ENCODE results near the gene NLRP9. TPM values are rescaled to one million over a fixed set of nuclear protein-coding genes. Genes with fewer than 3 reads are reported as not detected.

The NLRP9 gene
- not detected in 2 replicates for total RNA-seq (2021; fragmentation: NEBNext Ultra II Directional; extraction: Animal tissue kit (Norgen Biotek cat#: 25700))
- not detected in 2 replicates for polyA plus RNA-seq (2011; rRNA removed)
- not detected for polyA plus RNA-seq (2011; cell fraction: cytosol; rRNA removed)
- not detected for polyA plus RNA-seq (2011; cell fraction: nucleus; rRNA removed)
- not detected in 4 replicates for polyA plus RNA-seq (2012, experiment 1 of 2)
- polyA plus RNA-seq (2012, experiment 2 of 2): not detected
- not detected for polyA plus RNA-seq (2013, experiment 1 of 2)
- polyA plus RNA-seq (2013, experiment 2 of 2): not detected
- polyA minus RNA-seq (2011; rRNA and poly(A)+ RNA removed): not detected in 2 replicates
- not detected for polyA minus RNA-seq (2011; cell fraction: cytosol; rRNA and poly(A)+ RNA removed)
- polyA minus RNA-seq (2011; cell fraction: nucleus; rRNA and poly(A)+ RNA removed): not detected
- long read RNA-seq, experiment 1: 0 reads
- long read RNA-seq, experiment 2: 0 reads

DNA sequence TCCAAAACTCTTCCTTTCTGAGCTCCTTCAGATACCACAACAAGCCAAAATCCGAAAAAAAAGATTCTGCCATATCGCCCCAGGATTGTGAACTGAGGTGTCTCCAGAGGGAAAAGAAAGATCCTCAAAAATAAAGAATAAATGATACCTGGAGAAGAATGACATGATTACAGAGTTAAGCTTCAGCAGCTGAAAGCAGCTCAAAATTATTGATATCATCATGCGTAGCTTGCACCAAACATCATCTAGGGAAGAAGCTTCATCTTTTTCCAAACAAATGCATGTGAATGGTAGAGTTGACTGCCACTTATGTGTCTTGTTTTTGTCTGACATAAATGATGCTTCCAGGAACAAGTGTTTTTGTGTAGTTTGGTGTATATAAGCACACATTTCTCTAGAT is at the start of gene NLRP9:
Gene NLRP9, minus strand, starts transcription at position 101 of the 400 bp plus-strand sequence. Its CDS starts 28 bp downstream, at position 73.
- Histone ChIP-seq H2BK5ac (ENCODE audit: low read depth, low read length) (no peak within 1 kb of the TSS), H2AFZ (ENCODE audit: low read length) (no peak within 1 kb of the TSS), H3K9me3 (ENCODE audit: insufficient read depth in 2 of 2, low read depth in 1 of 2, low read length in 1 of 2) (peaks cover 42 to 68% of the 10 kb centered on the region in 2 experiments), H3K23me2 (ENCODE audit: low read depth, low read length) (no peaks in the 10 kb centered on the region), H4K8ac (ENCODE audit: extremely low read depth, insufficient read depth, low read length) (no peak within 1 kb of the TSS), H3K18ac (ENCODE audit: extremely low read depth, low read length) (no peak within 1 kb of the TSS), H4K91ac (replicated peaks; ENCODE audit: insufficient read length, low read length) (no peak within 1 kb of the TSS), H3K23ac (ENCODE audit: insufficient read length) (no peak within 1 kb of the TSS), H3K79me2 (ENCODE audit: control insufficient read depth in 1 of 2, insufficient read depth in 2 of 2, low read length in 2 of 2) (no peaks in the 10 kb centered on the region), H3K79me1 (ENCODE audit: low read depth, low read length) (no peaks in the 10 kb centered on the region), H2BK15ac (ENCODE audit: low read length) (no peak within 1 kb of the TSS), H3K56ac (replicated peaks; ENCODE audit: insufficient read length, low read depth, low read length) (no peak within 1 kb of the TSS), H2AK5ac (ENCODE audit: low read depth, low read length) (no peak within 1 kb of the TSS), H3K4me1 (replicated peaks in 1 of 4; ENCODE audit: control insufficient read depth in 3 of 4, insufficient read depth in 4 of 4, low read length in 3 of 4) (no peaks in the 10 kb centered on the region), H3K14ac (ENCODE audit: insufficient read length) (no peak within 1 kb of the TSS), H2BK12ac (ENCODE audit: low read depth, low read length) (no peak within 1 kb of the TSS), H3K4me2 (ENCODE audit: insufficient read depth in 1 of 2, low read depth in 2 of 2, low read length in 2 of 2) (no peak within 1 kb of the TSS), H2BK20ac (ENCODE audit: low read length) (no peak within 1 kb of the TSS), H4K5ac (ENCODE audit: insufficient read length, low read depth, low read length) (no peak within 1 kb of the TSS), H3K9ac (replicated peaks in 1 of 4; ENCODE audit: extremely low read depth in 1 of 4, low read depth in 3 of 4, low read length in 3 of 4) (no peak within 1 kb of the TSS), H2BK120ac (replicated peaks; ENCODE audit: low read depth, low read length) (no peak within 1 kb of the TSS), H3K27ac (ENCODE audit: low read depth, low read length) (no peak within 1 kb of the TSS), H3K4me3 (ENCODE audit: extremely low read depth in 1 of 4, insufficient read depth in 2 of 4, low read depth in 3 of 4, low read length in 4 of 4) (no peak within 1 kb of the TSS), H3K27me3 (replicated peaks in 1 of 4; ENCODE audit: control insufficient read depth in 3 of 4, extremely low read depth in 1 of 4, insufficient read depth in 3 of 4, low read length in 3 of 4) (no peaks in the 10 kb centered on the region), H3K4ac (replicated peaks; ENCODE audit: insufficient read length, low read depth, low read length) (no peak within 1 kb of the TSS), H4K20me1 (replicated peaks in 1 of 2; ENCODE audit: control insufficient read depth in 1 of 2, insufficient read depth in 2 of 2, low read length in 2 of 2) (no peaks in the 10 kb centered on the region), H3K36me3 (ENCODE audit: control insufficient read depth in 2 of 4, insufficient read depth in 4 of 4, low read length in 3 of 4) (no peaks in the 10 kb centered on the region; a peak in 1 of 8 replicates)
- ChIA-PET POLR2A (ENCODE audit: partially characterized antibody) (no interaction called here), CTCF (ENCODE audit: partially characterized antibody) (interaction anchor here (1.0 kb wide), 1 partner anchor 336 kb away, joined by 4 read pairs; no protein-coding TSS in a partner anchor)
- FAIRE-seq (no peak), DNase-seq (ENCODE audit: low read depth in 1 of 2, low spot score in 2 of 2) (no peak)
- WGBS, 2 experiments (ENCODE audit: extremely low coverage in 1 of 2, insufficient coverage in 1 of 2, insufficient read length in 1 of 2, insufficient replicate concordance in 2 of 2, low coverage in 1 of 2, low lambda C conversion rate in 2 of 2, missing lambda C conversion rate in 1 of 2): 69% methylated on average over 3 of the region's 3 CpGs; no CpG with 5 or more reads in 1 of the 2 experiments
- TF ChIP-seq SP2 (IDR thresholded peaks at IDR 0.05; ENCODE audit: low read length) (no peak), HDAC2 (IDR thresholded peaks at IDR 0.05; ENCODE audit: borderline replicate concordance in 1 of 2, low read depth in 2 of 2, low read length in 2 of 2) (no peak), GABPA (IDR thresholded peaks at IDR 0.05; ENCODE audit: borderline replicate concordance, insufficient read depth, low read length) (no peak), KDM1A (IDR thresholded peaks at IDR 0.05; ENCODE audit: borderline replicate concordance, low read length) (no peak), BCL11A (IDR thresholded peaks at IDR 0.05; ENCODE audit: low read depth in 2 of 2, low read length in 2 of 2) (no peak)

All from H1 (cell line).